Measurements from ENCODE around the gene CALML6. TPM values are rescaled to one million over a fixed set of nuclear protein-coding genes. Genes with fewer than 3 reads are reported as not detected.

The CALML6 gene
- polyA plus RNA-seq, 5 donors, result 0.81 to 12.5 (median 0.93) TPM

- DNase-seq, result no peak
Measured at GRCh38 chr1:1965546-1965945, 50.5 kb downstream of the CALML6 start.

GRCh38 chr1:1966071-1966740 is 51.1 kb downstream of the CALML6 start:
- no peak for DNase-seq

Other genes with a start within 250 kb of the CALML6 start
- gene SLC35E2B, start 222.5 kb upstream of the CALML6 start, polyA plus RNA-seq (ENCODE audit: insufficient read depth in 1 of 5, insufficient read length in 5 of 5, low replicate concordance in 1 of 5), result 10 to 100 TPM; 60.4 to 95.1 (median 90.0) TPM
- gene CDK11A, start 190.9 kb upstream of the CALML6 start, polyA plus RNA-seq (ENCODE audit: insufficient read depth in 1 of 5, insufficient read length in 5 of 5, low replicate concordance in 1 of 5), result 10 to 100 TPM; 25.9 to 45.0 (median 40.5) TPM
- 10 to 100 TPM; 32.3 to 55.2 (median 40.4) TPM for gene NADK, start 136.8 kb upstream of the CALML6 start, polyA plus RNA-seq (ENCODE audit: insufficient read depth in 1 of 5, insufficient read length in 5 of 5, low replicate concordance in 1 of 5)
- 100 to 1,000 TPM; 238 to 280 (median 247) TPM for gene GNB1, start 24.2 kb upstream of the CALML6 start, polyA plus RNA-seq (ENCODE audit: insufficient read depth in 1 of 5, insufficient read length in 5 of 5, low replicate concordance in 1 of 5)
- gene TMEM52, start 4.0 kb downstream of the CALML6 start, polyA plus RNA-seq (ENCODE audit: insufficient read depth in 1 of 5, insufficient read length in 5 of 5, low replicate concordance in 1 of 5), result 1 to 10 TPM; 1.5 to 9.5 (median 2.3) TPM
- gene CFAP74, start 88.5 kb downstream of the CALML6 start, polyA plus RNA-seq (ENCODE audit: insufficient read depth in 1 of 5, insufficient read length in 5 of 5, low replicate concordance in 1 of 5), result 1 to 10 TPM; 1.5 to 4.3 (median 2.8) TPM
- 10 to 100 TPM in 2 of 5 donors, 1 to 10 TPM in 3; 7.4 to 17.2 (median 8.5) TPM for gene GABRD, start 104.1 kb downstream of the CALML6 start, polyA plus RNA-seq (ENCODE audit: insufficient read depth in 1 of 5, insufficient read length in 5 of 5, low replicate concordance in 1 of 5)
- 10 to 100 TPM; 34.6 to 48.9 (median 39.6) TPM for gene PRKCZ, start 135.2 kb downstream of the CALML6 start, polyA plus RNA-seq (ENCODE audit: insufficient read depth in 1 of 5, insufficient read length in 5 of 5, low replicate concordance in 1 of 5)